ENCODE data around the gene LRR1.
"Not testable (repeated sequence)": the region's sequence is repeated elsewhere in the genome, so short reads cannot be mapped to it uniquely, and the experiment has no call there.

Gene LRR1

DNA sequence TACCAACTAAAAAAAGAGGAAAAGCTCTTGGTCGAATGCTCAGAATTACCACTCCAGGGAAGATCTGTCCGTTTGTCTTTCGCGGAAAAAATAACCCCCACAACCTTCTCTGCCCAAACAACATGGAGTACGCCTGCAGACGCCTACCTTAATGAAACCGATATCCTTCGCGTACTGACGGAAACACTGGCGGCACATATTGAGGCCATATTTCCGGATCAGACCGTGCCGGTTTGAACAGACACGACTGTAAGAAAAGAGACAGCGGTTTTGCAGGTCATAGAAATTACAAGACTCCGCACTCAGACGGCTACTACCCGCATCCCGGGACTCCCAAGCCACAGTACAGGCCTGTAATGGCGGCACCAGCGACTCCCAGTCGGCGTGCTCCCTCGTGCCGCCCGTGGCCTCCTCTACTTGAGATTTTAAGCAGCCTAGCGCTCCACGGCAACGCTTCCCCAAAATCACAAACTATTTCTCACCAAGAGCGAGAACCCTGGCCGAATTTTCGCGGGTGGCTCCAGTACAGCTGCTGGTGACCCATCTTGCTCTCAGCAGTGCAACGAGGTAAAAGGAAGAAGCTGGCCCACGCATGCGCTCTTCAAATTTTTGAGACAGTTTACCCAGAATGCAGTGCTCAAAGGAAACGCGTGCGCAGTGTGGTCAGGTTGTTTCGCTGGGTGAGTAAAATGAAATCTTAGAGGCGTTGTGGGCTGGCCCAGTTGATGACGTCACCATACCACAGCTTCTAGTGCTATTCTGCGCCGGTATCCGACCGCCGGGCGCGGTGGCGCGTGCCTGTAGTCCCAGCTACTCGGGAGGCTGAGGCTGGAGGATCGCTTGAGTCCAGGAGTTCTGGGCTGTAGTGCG lies 12.7 kb upstream of the LRR1 start, which contains the start of gene RPS29:
RPS29 (minus strand) TSS at position 578 of the 870 bp plus-strand sequence; CDS start at position 544, 34 bp downstream.
- DNase-seq (ENCODE audit: low read depth in 2 of 2) = peak; percentile 96

- DNase-seq (ENCODE audit: low read depth in 2 of 2) = no peak
Measured at GRCh38 chr14:49586673-49587460, 11.9 kb upstream of the LRR1 start.

DNA sequence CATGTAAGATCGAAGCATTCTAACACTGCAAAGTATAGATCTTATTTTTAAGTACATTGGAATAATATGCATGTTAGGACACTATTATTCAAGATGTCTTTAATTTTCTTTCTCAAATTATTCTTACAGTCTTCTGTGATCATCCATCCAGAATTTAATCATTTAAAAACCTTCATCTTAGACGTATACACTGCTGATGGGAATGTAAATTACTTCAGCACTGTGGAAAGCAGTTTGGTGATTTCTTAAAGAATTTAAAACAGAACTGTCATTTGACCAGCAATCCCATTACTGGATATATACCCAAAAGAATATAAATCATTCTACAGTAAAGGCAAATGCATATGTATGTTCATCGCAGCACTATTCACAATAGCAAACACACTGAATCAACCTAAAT lies 9.4 kb upstream of the LRR1 start:
- DNase-seq (ENCODE audit: low read depth in 2 of 2) = no peak

DNA sequence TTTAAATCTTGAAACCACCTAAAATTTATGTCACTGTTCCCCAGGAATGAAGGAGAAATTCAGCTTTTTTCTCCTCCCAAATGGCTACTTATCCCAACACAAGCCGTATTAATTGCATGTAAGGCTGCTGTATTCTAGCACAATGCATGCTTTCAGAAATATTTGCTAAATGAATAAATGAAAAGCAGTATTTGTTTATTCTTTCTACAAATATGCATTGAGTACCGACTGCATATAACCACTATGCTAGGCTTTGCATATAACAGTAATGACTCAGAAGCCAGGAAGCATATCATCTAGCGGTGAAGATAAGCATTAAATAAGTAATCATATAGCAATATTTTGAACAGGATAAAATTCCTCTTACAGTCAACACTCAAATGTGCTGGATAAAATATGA lies 5.7 kb upstream of the LRR1 start:
- DNase-seq (ENCODE audit: low read depth in 2 of 2) = no peak

DNA sequence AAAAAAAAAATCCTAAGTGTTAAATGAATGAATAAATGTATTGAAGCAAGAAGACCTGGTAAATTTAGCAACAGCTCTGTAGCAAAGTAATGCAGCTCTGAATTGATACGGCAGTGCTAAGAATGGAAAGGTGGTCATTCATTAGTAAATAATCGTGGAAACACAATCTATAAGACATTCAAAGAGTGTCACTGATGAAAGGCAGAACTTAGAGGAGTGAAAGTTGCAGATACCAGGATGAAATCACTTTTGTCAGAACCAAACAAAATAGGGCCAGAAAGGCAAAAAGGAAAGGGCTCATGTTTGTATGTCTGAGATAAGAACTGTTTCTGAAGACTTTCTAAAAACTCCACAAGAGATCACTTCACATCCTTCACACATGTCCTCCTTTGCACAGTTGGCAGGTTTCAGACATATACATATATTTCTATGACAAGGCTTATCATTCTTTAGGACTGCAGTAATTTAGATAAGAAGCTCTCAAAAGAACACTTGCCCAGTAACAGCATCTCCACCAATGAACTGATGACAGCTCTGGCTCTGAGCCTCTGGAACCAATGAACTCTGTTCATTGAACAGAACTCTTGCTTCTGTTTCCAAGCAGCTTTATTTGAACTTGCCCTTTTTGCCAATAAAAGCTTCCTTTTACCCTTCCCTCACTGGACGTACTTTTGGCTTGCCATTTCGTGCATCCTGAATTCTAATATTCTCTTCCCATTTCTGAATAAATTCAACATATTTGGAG lies 4.2 kb upstream of the LRR1 start:
- DNase-seq (ENCODE audit: low read depth in 2 of 2) = no peak

DNA sequence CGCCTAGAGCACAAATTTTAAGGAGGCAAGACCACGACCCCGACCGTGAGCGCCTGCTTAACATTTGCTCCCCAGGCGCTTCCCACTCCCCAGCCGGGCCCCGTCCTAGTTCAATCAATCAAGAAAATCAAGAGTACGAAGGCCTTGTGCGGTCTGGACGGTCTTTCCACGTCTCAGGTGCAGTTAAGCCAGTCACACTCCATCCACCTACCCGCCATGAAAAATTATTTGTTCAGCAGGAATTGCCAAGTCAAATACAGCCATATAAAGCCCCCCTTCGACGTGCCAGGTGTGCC lies 603 bp upstream of the LRR1 start:
- peak in 1 of 2 donors; percentile 4 for DNase-seq (ENCODE audit: low read depth in 2 of 2)

- DNase-seq (ENCODE audit: low read depth in 2 of 2) = no peak
Measured at GRCh38 chr14:49607583-49607982, 8.8 kb downstream of the LRR1 start.

GRCh38 chr14:49612251-49612650 lies 13.5 kb downstream of the LRR1 start:
- no peak for DNase-seq (ENCODE audit: low read depth in 2 of 2)

DNA sequence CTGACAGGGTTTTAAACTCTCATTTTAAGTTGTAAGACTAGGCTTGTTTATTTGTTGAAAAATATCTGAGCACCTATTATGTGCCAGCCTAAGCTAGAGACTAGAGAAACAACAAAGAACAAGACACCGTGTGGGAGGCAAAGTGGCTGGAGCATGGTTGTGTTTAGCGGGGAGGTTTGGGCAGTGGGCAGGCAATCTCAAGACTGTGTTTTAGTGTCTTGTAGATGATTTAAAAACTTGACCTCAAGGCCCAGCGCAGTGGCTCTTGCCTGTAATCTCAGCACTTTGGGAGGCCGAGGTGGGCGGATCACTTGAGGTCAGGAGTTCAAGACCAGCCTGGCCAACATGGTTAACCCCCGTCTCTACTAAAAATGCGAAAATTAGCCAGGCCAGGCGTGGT lies 13.9 kb downstream of the LRR1 start:
- DNase-seq (ENCODE audit: low read depth in 2 of 2) = no peak

DNA sequence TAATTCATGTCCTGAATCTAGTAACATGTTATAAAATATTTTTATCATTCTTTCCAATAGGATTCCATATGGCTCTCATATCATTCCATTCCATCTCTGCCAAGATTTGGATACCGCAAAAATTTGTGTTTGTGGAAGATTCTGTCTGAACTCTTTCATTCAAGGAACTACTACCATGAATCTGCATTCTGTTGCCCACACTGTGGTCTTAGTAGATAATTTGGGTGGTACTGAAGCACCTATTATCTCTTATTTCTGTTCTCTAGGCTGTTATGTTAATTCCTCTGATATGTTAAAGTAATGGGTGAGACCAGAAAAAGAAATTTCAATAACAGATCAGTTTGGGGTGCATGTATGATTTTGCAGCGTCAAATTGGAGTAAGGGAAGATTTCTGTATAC lies 15.5 kb downstream of the LRR1 start:
- no peak for DNase-seq (ENCODE audit: low read depth in 2 of 2)

GRCh38 chr14:49615776-49616175 lies 17.0 kb downstream of the LRR1 start:
- no peak for DNase-seq (ENCODE audit: low read depth in 2 of 2)

- no peak for DNase-seq (ENCODE audit: low read depth in 2 of 2)
Measured at GRCh38 chr14:49617852-49618519, 19.2 kb downstream of the LRR1 start.

DNA sequence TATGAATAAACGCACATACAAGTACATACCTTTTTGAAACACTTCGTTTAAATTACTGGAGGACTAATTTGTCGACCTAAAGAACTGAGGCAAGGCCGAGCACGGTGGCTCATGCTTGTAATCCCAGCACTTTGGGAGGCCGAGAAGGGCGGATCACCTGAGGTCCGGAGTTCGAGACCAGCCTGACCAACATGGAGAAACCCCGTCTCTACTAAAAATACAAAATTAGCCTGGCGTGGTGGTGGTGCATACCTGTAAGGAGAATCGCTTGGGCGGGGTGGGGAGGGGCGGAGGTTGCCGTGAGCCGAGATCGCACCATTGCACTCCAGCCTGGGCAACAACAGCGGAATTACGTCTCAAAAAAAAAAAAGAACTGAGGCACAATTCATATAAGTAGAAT lies 20.5 kb downstream of the LRR1 start:
- DNase-seq (ENCODE audit: low read depth in 2 of 2) = not testable (repeated sequence)

GRCh38 chr14:49619730-49620129 lies 21.0 kb downstream of the LRR1 start:
- no peak for DNase-seq (ENCODE audit: low read depth in 2 of 2)

DNA sequence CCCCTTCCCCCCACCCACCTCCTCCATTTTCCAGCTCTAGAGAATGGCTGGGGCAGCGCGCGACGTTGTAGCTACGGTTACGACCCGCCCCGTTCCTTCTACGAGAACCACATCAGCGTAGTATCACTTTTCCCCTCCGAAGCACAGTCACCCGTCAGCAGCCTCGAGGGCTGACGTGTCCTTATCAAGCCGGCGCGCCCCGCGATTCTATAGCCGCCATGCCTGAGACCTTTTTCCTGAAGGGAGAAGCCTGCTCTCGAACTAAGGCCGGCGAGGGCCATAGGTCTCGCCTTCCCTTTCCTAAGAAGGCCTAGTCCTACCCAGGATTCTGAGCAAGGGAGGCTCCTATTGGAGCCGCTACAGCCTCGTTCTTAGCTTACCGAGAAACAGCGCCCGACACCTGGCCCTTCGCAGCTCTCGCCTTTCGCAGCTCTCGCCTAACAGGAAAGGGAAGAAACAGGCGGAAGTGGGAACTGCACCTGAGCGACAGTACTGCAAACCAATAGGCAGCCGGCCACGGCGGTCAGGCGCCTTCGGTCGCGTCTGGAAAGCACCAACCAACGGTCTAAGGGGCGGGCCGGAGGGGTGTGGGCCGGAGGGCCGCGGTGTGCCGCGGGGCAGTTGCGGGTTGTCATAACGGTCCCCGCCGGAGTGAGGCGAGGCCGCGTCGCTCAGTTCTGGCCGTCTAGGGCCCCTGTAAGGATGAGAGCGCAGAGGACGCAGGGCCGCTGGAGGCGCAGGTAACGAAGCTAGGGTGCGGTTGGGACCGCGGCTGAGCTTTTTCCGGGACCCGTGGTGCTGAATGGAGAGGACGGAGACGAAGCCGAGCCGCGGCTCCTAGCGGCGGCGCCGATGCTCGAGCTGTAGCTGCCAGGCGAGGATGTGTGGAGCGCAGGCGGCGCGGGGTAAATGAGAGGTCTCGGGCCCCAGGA lies 21.7 kb downstream of the LRR1 start, which contains the start of the genes MGAT2 and RPL36AL:
MGAT2 (plus strand) TSS at position 618 of the 932 bp plus-strand sequence. CDS start 470 bp downstream, outside the sequence.
RPL36AL (minus strand) TSS at position 445 of the 932 bp plus-strand sequence. CDS start 1,522 bp downstream, outside the sequence.
- peak; percentile 86 for DNase-seq (ENCODE audit: low read depth in 2 of 2)

GRCh38 chr14:49621114-49621881 lies 22.6 kb downstream of the LRR1 start:
- DNase-seq (ENCODE audit: low read depth in 2 of 2) = no peak

DNA sequence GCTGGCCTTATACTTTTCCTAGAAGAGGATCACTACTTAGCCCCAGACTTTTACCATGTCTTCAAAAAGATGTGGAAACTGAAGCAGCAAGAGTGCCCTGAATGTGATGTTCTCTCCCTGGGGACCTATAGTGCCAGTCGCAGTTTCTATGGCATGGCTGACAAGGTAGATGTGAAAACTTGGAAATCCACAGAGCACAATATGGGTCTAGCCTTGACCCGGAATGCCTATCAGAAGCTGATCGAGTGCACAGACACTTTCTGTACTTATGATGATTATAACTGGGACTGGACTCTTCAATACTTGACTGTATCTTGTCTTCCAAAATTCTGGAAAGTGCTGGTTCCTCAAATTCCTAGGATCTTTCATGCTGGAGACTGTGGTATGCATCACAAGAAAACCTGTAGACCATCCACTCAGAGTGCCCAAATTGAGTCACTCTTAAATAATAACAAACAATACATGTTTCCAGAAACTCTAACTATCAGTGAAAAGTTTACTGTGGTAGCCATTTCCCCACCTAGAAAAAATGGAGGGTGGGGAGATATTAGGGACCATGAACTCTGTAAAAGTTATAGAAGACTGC lies 23.4 kb downstream of the LRR1 start:
- DNase-seq (ENCODE audit: low read depth in 2 of 2) = no peak

- no peak for DNase-seq (ENCODE audit: low read depth in 2 of 2)
Measured at GRCh38 chr14:49623387-49623786, 24.6 kb downstream of the LRR1 start.

All from stimulated activated CD8-positive, alpha-beta memory T cell treated with anti-CD3 and anti-CD28 coated beads, Interleukin-2, amount 100 ng/mL, for 1 hour (primary cell).